K562 (cell line): ENCODE data around the gene OOSP4A. TPM values are rescaled to one million over a fixed set of nuclear protein-coding genes. Genes with fewer than 3 reads are reported as not detected.

ENCODE experiments used
- ATAC-seq: fragments of 200-7000 bp; cut with Tn5 transposase; 3 replicates; pipeline ENCODE4 v1.9.1; 2020; ENCODE audit warnings: moderate library complexity
- BruUV-seq: library from RNA; stranded (reverse); fragments of 400-500 nt; replicated peaks from 2 replicates; lab custom pipeline; 2021; lab: Mats Ljungman, UMichigan
- CTCF ChIA-PET: fragments of 300-600 bp; formaldehyde crosslinking; extraction: SDS; loops from one replicate; lab custom pipeline; 2021; ENCODE audit warnings: low intra/inter-chr PET ratio; lab: Yijun Ruan, JAX
- POLR2A ChIA-PET: fragments of 300-600, 350-650 bp; sonication (Branson Sonifier 250); formaldehyde crosslinking; extraction: SDS; loops from one replicate; lab custom pipeline; 2021; ENCODE audit warnings: antibody characterized with exemption, inconsistent platforms; lab: Yijun Ruan, JAX
- DNase-seq, 4 experiments: peaks; one replicate each; pipeline versions ENCODE4 v3.0.0 to v3.0.0-alpha.2; 2011 to 2018; ENCODE audit warnings: low spot score in 3 of 4, mixed read lengths in 3 of 4; ENCODE audit errors: extremely low read depth in 1 of 4
- FAIRE-seq: peaks from 2 replicates; lab custom pipeline; 2011; peaks lifted over from hg19 to GRCh38; lab: Jason Lieb, UNC
- H2AFZ ChIP-seq: 2 replicates; pipeline ENCODE4 v1.6.0; 2011; ENCODE audit warnings: low read depth, low read length, control low read depth, inconsistent platforms
- H3K27ac ChIP-seq: fragments of 200-600 bp; 3 replicates; pipeline ENCODE4 v1.8.0; 2011; ENCODE audit warnings: low read depth, mild to moderate bottlenecking, control low read depth, inconsistent platforms, low read length, moderate library complexity, mixed read lengths; ENCODE audit errors: extremely low read depth
- H3K27me3 ChIP-seq, 2 experiments: fragments of 300-600 bp in 1 of 2; 2 replicates in 1 of 2; 3 replicates in 1 of 2; pipeline versions ENCODE4 v1.6.0 to v1.8.0; 2011; ENCODE audit warnings: inconsistent platforms in 2 of 2, low read length in 2 of 2, mild to moderate bottlenecking in 1 of 2, mixed read lengths in 1 of 2, moderate library complexity in 1 of 2; ENCODE audit not compliant: control insufficient read depth in 2 of 2, insufficient read depth in 2 of 2
- H3K36me3 ChIP-seq: fragments of 300-600 bp; 3 replicates; pipeline ENCODE4 v1.8.0; 2011; ENCODE audit warnings: mild to moderate bottlenecking, low read length, inconsistent platforms; ENCODE audit not compliant: control insufficient read depth, insufficient read depth
- H3K4me1 ChIP-seq, 2 experiments: fragments of 200-600 bp in 1 of 2; replicated peaks in 1 of 2; 2 replicates in 1 of 2; 3 replicates in 1 of 2; pipeline versions ENCODE4 v1.5.1 to v1.8.0; 2011; ENCODE audit warnings: inconsistent platforms in 2 of 2, low read length in 2 of 2, mild to moderate bottlenecking in 1 of 2, mixed read lengths in 1 of 2, moderate library complexity in 1 of 2; ENCODE audit not compliant: control insufficient read depth in 2 of 2, insufficient read depth in 2 of 2
- H3K4me2 ChIP-seq: 2 replicates; pipeline ENCODE4 v1.6.1; 2011; ENCODE audit warnings: low read length, control low read depth, inconsistent platforms, mixed read lengths; ENCODE audit not compliant: insufficient read depth
- H3K4me3 ChIP-seq: fragments of 200-600 bp; sonication (generic), shearing (Covaris generic); 2 replicates; pipeline ENCODE4 v1.5.1; 2016; ENCODE audit warnings: control low read depth, inconsistent platforms
- H3K79me2 ChIP-seq: fragments of 200-600 bp; 3 replicates; pipeline ENCODE4 v1.8.0; 2011; ENCODE audit warnings: low read length, inconsistent platforms; ENCODE audit not compliant: control insufficient read depth, insufficient read depth
- H3K9ac ChIP-seq, 2 experiments: 2 replicates each; pipeline versions ENCODE4 v1.6.0 to v1.6.1; 2011; ENCODE audit warnings: low read depth in 2 of 2, low read length in 2 of 2, control low read depth in 1 of 2, inconsistent platforms in 1 of 2, mild to moderate bottlenecking in 1 of 2, mixed read lengths in 1 of 2; ENCODE audit not compliant: insufficient read depth in 1 of 2
- H3K9me1 ChIP-seq: one replicate; pipeline ENCODE4 v1.6.0; 2011; ENCODE audit warnings: inconsistent platforms, mild to moderate bottlenecking, low read length, moderate library complexity; ENCODE audit not compliant: control insufficient read depth, insufficient read depth
- H3K9me3 ChIP-seq: replicated peaks from 2 replicates; pipeline ENCODE4 v1.5.1; 2011; ENCODE audit warnings: low read depth, low read length, inconsistent platforms; ENCODE audit not compliant: control insufficient read depth, insufficient read depth
- H4K20me1 ChIP-seq: replicated peaks from 2 replicates; pipeline ENCODE4 v1.6.1; 2011; ENCODE audit warnings: low read length, inconsistent platforms, mixed read lengths; ENCODE audit not compliant: control insufficient read depth, insufficient read depth
- CCNT2 ChIP-seq: IDR thresholded peaks from 2 replicates; pipeline ENCODE4 v1.6.1; 2011; ENCODE audit warnings: borderline replicate concordance, low read depth, mild to moderate bottlenecking, moderate library complexity, mixed read lengths, low read length; ENCODE audit not compliant: insufficient read length; ENCODE audit errors: extremely low read depth
- CHD4 ChIP-seq: fragments of 200-600 bp; sonication (generic); IDR thresholded peaks from 3 replicates; pipeline ENCODE4 v1.6.1; 2012; ENCODE audit warnings: low read depth, mild to moderate bottlenecking, mixed read lengths, low read length, inconsistent platforms; ENCODE audit not compliant: insufficient read depth, insufficient replicate concordance, poor library complexity, severe bottlenecking
- DEAF1 ChIP-seq: fragments of 450-650 bp; formaldehyde crosslinking; IDR thresholded peaks from 2 replicates; pipeline ENCODE4 v1.4.0; 2020; ENCODE audit warnings: mild to moderate bottlenecking, moderate library complexity
- DLX4 ChIP-seq: fragments of 250-450 bp; sonication (Bioruptor Pico); IDR thresholded peaks from 2 replicates; pipeline ENCODE4 v1.6.1; 2021; ENCODE audit warnings: mild to moderate bottlenecking
- ELF4 ChIP-seq: fragments of 450-650 bp; formaldehyde crosslinking; IDR thresholded peaks from 2 replicates; pipeline ENCODE4 v1.4.0; 2022; ENCODE audit warnings: missing genetic modification characterization
- MCM2 ChIP-seq: fragments of 450-650 bp; IDR thresholded peaks from 2 replicates; pipeline ENCODE4 v1.6.1; 2017; ENCODE audit warnings: low read depth, mild to moderate bottlenecking
- NCOA4 ChIP-seq: fragments of 450-650 bp; IDR thresholded peaks from 2 replicates; pipeline ENCODE4 v1.6.1; 2018; ENCODE audit warnings: mild to moderate bottlenecking; ENCODE audit not compliant: partially characterized antibody
- NFE2 ChIP-seq: IDR thresholded peaks from 2 replicates; pipeline ENCODE4 v1.6.1; 2014; ENCODE audit warnings: antibody characterized with exemption, low read depth
- NR2C2 ChIP-seq, 2 experiments: fragments of 200-800 bp in 1 of 2; sonication (Bioruptor generic) in 1 of 2; sonication (generic) in 1 of 2; formaldehyde crosslinking in 1 of 2; IDR thresholded peaks; 2 replicates each; pipeline versions ENCODE4 v1.6.1 to v1.8.0; 2016 to 2022; ENCODE audit warnings: mild to moderate bottlenecking in 1 of 2, missing compliant biosample characterization in 1 of 2, missing genetic modification characterization in 1 of 2, missing genetic modification reagents in 1 of 2
- NR3C1 ChIP-seq: sonication (generic); formaldehyde crosslinking; IDR thresholded peaks from 2 replicates; pipeline ENCODE4 v1.8.1; 2022; ENCODE audit warnings: missing genetic modification reagents
- PCBP1 ChIP-seq: fragments of 200-400 bp; formaldehyde crosslinking; IDR thresholded peaks from 2 replicates; pipeline ENCODE4 v1.6.1; 2018; ENCODE audit warnings: mild to moderate bottlenecking, low read depth, low read length; ENCODE audit not compliant: poor library complexity, severe bottlenecking
- SMARCA4 ChIP-seq: fragments of 450-650 bp; IDR thresholded peaks from 2 replicates; pipeline ENCODE4 v1.6.1; 2016
- ZBTB5 ChIP-seq: fragments of 450-650 bp; IDR thresholded peaks from 2 replicates; pipeline ENCODE4 v1.6.1; 2017; ENCODE audit warnings: antibody characterized with exemption
- WGBS: fragments of 100-300 bp; shearing (Covaris generic); methylation state at CpG from one replicate; pipeline ENCODE4 v1.1.6; 2016; ENCODE audit warnings: low coverage, mixed read lengths; ENCODE audit not compliant: insufficient coverage; ENCODE audit errors: missing lambda C conversion rate; 5-methylcytosine and 5-hydroxymethylcytosine counted together
- in situ Hi-C: fragments of 300-500 bp; cut with MboI; formaldehyde crosslinking; loops from 4 replicates; pipeline ENCODE4 v1.15.0; 2018; ENCODE audit warnings: inconsistent platforms, mixed read lengths
- intact Hi-C: fragments of 100-400 bp; cut with micrococcal nuclease; formaldehyde crosslinking; loops from 2 replicates; pipeline ENCODE4 v1.14.2; 2022
- polyA plus RNA-seq, 8 experiments: library from polyadenylated mRNA; depleted of rRNA in 4 of 8; stranded (reverse) in 5 of 8; unstranded in 3 of 8; fragments of >200 nt; fragmentation: Nextera tagmentation in 2 of 8; fragmentation: Illumina TruSeq in 1 of 8; extraction: Ambion mirVana in 2 of 8; extraction: Trizol in 1 of 8; gene quantifications; 2 replicates each; pipeline versions ENCODE4 v1.2.1 to v1.2.3, GENCODE V29; 2011 to 2014; ENCODE audit warnings: inconsistent platforms in 1 of 8, missing spikeins in 1 of 8
- total RNA-seq, 7 experiments: library from RNA; depleted of rRNA in 6 of 7; stranded (reverse); fragments of >200 nt in 6 of 7; fragmentation: Illumina TruSeq in 2 of 7; extraction: Trizol in 2 of 7; gene quantifications; 2 replicates each; pipeline versions ENCODE4 v1.2.1 to v1.2.3, GENCODE V29; 2011 to 2021; ENCODE audit warnings: low replicate concordance in 1 of 7

OOSP4A gene
- total and polyA plus RNA-seq, 9 of the 15 experiments (the other 6 are each of a cell fraction or from before 2014, with no cell fraction given): 0.40 to 2.4 (median 0.74) TPM; not detected in 2

- Histone ChIP-seq H3K4me2 (no peak overlapping the region), H3K36me3 (no peaks in the 10 kb centered on the region), H3K9me3 (peaks cover 6% of the 10 kb centered on the region), H3K27me3 (no peaks in the 10 kb centered on the region), H3K9ac (no peak overlapping the region), H2AFZ (0 out of 2 replicates have a peak overlapping the region, but pooled peaks have one; percentile 11), H3K79me2 (no peaks in the 10 kb centered on the region), H4K20me1 (no peaks in the 10 kb centered on the region), H3K27ac (no peak overlapping the region), H3K4me1 (no peaks in the 10 kb centered on the region), H3K4me3 (no peak overlapping the region), H3K9me1 (no peaks in the 10 kb centered on the region)
- CTCF ChIA-PET: no interaction called here
- intact Hi-C loops: no loop called here
- no peak for ATAC-seq
- no peak for DNase-seq
- no peak for FAIRE-seq
- 16% methylated on average over 2 of the region's 2 CpGs for WGBS
- in situ Hi-C loops: no loop called here
- POLR2A ChIA-PET: no interaction called here
- no TSS peak for BruUV-seq
- TF ChIP-seq NR2C2 (CRISPR knock-in tag; IDR thresholded peaks at IDR 0.05): no peak
- no peak for TF ChIP-seq NR2C2 (tag; IDR thresholded peaks at IDR 0.05)
- no peak for TF ChIP-seq DEAF1 (CRISPR knock-in tag)
- TF ChIP-seq CHD4: no peak
- no peak for TF ChIP-seq ZBTB5
- TF ChIP-seq NCOA4: no peak
- no peak for TF ChIP-seq DLX4 (CRISPR knock-in tag)
- TF ChIP-seq MCM2: no peak
- no peak for TF ChIP-seq NFE2
- no peak for TF ChIP-seq ELF4
- no peak for TF ChIP-seq NR3C1 (CRISPR knock-in tag)
- TF ChIP-seq SMARCA4: no peak
- TF ChIP-seq CCNT2: no peak
- no peak for TF ChIP-seq PCBP1
Observed at GRCh38 chr11:59997800-59998199, 34.0 kb downstream of the OOSP4A start.
